ENCODE measurements around the gene CNOT2. TPM values are rescaled to one million over a fixed set of nuclear protein-coding genes. Genes with fewer than 3 reads are reported as not detected.

The CNOT2 gene
- total and polyA plus RNA-seq, 4 donors: 17.5 to 93.4 (median 49.0) TPM

GRCh38 chr12:70246580-70246979, 3.3 kb downstream of the CNOT2 start:
- no peaks in the 10 kb centered on the region for H3K27me3 ChIP-seq (ENCODE audit: control insufficient read depth in 4 of 4, insufficient read depth in 4 of 4, low read length in 3 of 4)
- no peak for TF ChIP-seq ZBTB33 (IDR thresholded peaks at IDR 0.05)
- no peak for TF ChIP-seq FOXA1 (IDR thresholded peaks at IDR 0.05)
- no peak for TF ChIP-seq JUND (IDR thresholded peaks at IDR 0.05)
- TF ChIP-seq HNF4A (conservative IDR thresholded peaks at IDR 0.05): no peak
- TF ChIP-seq SP1 (IDR thresholded peaks at IDR 0.05): no peak
- TF ChIP-seq HNF4G (IDR thresholded peaks at IDR 0.05): no peak
- TF ChIP-seq FOXA2 (IDR thresholded peaks at IDR 0.05): no peak
- TF ChIP-seq RAD21 (IDR thresholded peaks at IDR 0.05): no peak
- TF ChIP-seq GABPA (IDR thresholded peaks at IDR 0.05 in 1 of 2, conservative IDR thresholded peaks at IDR 0.05 in 1 of 2): no peak
- TF ChIP-seq NR2F2 (IDR thresholded peaks at IDR 0.05): no peak
- TF ChIP-seq YY1 (IDR thresholded peaks at IDR 0.05): no peak
- no peak for TF ChIP-seq ATF3 (IDR thresholded peaks at IDR 0.05)
- TF ChIP-seq MAX (IDR thresholded peaks at IDR 0.05): no peak
- TF ChIP-seq EGR1 (IDR thresholded peaks at IDR 0.05; ENCODE audit: low read depth in 2 of 2): no peak
- TF ChIP-seq CTCF (IDR thresholded peaks at IDR 0.05; ENCODE audit: low read depth, low read length, missing input control): no peak
- TF ChIP-seq REST (IDR thresholded peaks at IDR 0.05): no peak
- no peak for TF ChIP-seq TAF1 (conservative IDR thresholded peaks at IDR 0.05)
- TF ChIP-seq RXRA (IDR thresholded peaks at IDR 0.05): no peak
- H3K9ac ChIP-seq (ENCODE audit: low read depth in 1 of 2, low read length in 2 of 2): no peak overlapping the region
- H3K36me3 ChIP-seq (ENCODE audit: control insufficient read depth in 4 of 4, insufficient read depth in 3 of 4, low read depth in 1 of 4, low read length in 3 of 4): no peaks in the 10 kb centered on the region
- H3K9me3 ChIP-seq (ENCODE audit: control insufficient read depth in 4 of 4, low read length in 3 of 4): no peaks in the 10 kb centered on the region
- no peak for DNase-seq (ENCODE audit: low spot score)
- peaks cover 6 to 33% (median 30%) of the 10 kb centered on the region in 4 donors for H3K4me1 ChIP-seq (ENCODE audit: control insufficient read depth in 4 of 4, insufficient read depth in 4 of 4, low read length in 3 of 4)
- no peak overlapping the region for H3K27ac ChIP-seq (ENCODE audit: low read depth in 1 of 2, low read length in 2 of 2)
- H3K4me3 ChIP-seq (ENCODE audit: low read depth in 1 of 3, low read length in 3 of 3): no peak overlapping the region

Data from liver (tissue), 9 donors.